HEK293 (cell line): ENCODE data around the gene C2CD2.

Experiments used
- CTCF ChIA-PET: fragments of 350-600 bp; formaldehyde crosslinking; extraction: SDS; loops from one replicate; lab custom pipeline; 2021; ENCODE audit warnings: antibody characterized with exemption; lab: Yijun Ruan, JAX
- POLR2A ChIA-PET: fragments of 300-600 bp; formaldehyde crosslinking; extraction: SDS; loops from one replicate; lab custom pipeline; 2020; ENCODE audit warnings: antibody characterized with exemption, inconsistent platforms; lab: Yijun Ruan, JAX
- H3K27ac ChIP-seq: fragments of 200-500 bp; sonication (Bioruptor generic); 2 replicates; pipeline ENCODE4 v1.5.1; 2014; ENCODE audit warnings: low read depth, low read length, control low read depth, inconsistent platforms; ENCODE audit errors: extremely low read depth
- H3K36me3 ChIP-seq, 2 experiments: fragments of 200-500 bp in 1 of 2; sonication (Bioruptor generic) in 1 of 2; 1 replicate in 1 of 2; 2 replicates in 1 of 2; pipeline ENCODE4 v1.5.1; 2014 to 2017; ENCODE audit warnings: inconsistent platforms in 2 of 2, low read length in 2 of 2; ENCODE audit not compliant: control insufficient read depth in 2 of 2, insufficient read depth in 1 of 2
- H3K4me1 ChIP-seq: fragments of 200-500 bp; sonication (Bioruptor generic); 2 replicates; pipeline ENCODE4 v1.5.1; 2014; ENCODE audit warnings: mild to moderate bottlenecking, low read length, inconsistent platforms; ENCODE audit not compliant: control insufficient read depth, insufficient read depth
- H3K4me3 ChIP-seq: 2 replicates; pipeline ENCODE4 v1.5.1; 2011; ENCODE audit warnings: low read depth, mild to moderate bottlenecking, control low read depth, low read length, moderate library complexity
- H3K9me3 ChIP-seq: fragments of 200-500 bp; sonication (Bioruptor generic); 2 replicates; pipeline ENCODE4 v1.5.1; 2014; ENCODE audit warnings: low read depth, low read length, inconsistent platforms; ENCODE audit not compliant: control insufficient read depth, insufficient read depth
- OVOL3 ChIP-seq: fragments of 450-650 bp; formaldehyde crosslinking; IDR thresholded peaks from 2 replicates; pipeline ENCODE4 v1.5.1; 2016; ENCODE audit warnings: missing biosample characterization, missing genetic modification characterization
- RBAK ChIP-seq: fragments of 450-650 bp; formaldehyde crosslinking; IDR thresholded peaks from 2 replicates; pipeline ENCODE4 v1.5.1; 2016; ENCODE audit warnings: missing biosample characterization, missing genetic modification characterization
- WT1 ChIP-seq: fragments of 450-650 bp; formaldehyde crosslinking; IDR thresholded peaks from 2 replicates; pipeline ENCODE4 v1.5.1; 2016; ENCODE audit warnings: missing biosample characterization, missing genetic modification characterization
- ZFP3 ChIP-seq: fragments of 450-650 bp; formaldehyde crosslinking; IDR thresholded peaks from 2 replicates; pipeline ENCODE4 v1.5.1; 2016; ENCODE audit warnings: low read depth, missing biosample characterization, missing genetic modification characterization
- ZNF114 ChIP-seq: fragments of 450-650 bp; formaldehyde crosslinking; IDR thresholded peaks from 2 replicates; pipeline ENCODE4 v1.5.0; 2017; ENCODE audit warnings: missing biosample characterization, missing genetic modification characterization
- ZNF133 ChIP-seq: fragments of 450-650 bp; formaldehyde crosslinking; IDR thresholded peaks from 2 replicates; pipeline ENCODE4 v1.5.1; 2016; ENCODE audit warnings: missing biosample characterization, missing genetic modification characterization
- ZNF138 ChIP-seq: fragments of 450-650 bp; formaldehyde crosslinking; IDR thresholded peaks from 2 replicates; pipeline ENCODE4 v1.5.1; 2016; ENCODE audit warnings: missing biosample characterization, missing genetic modification characterization, borderline replicate concordance
- ZNF19 ChIP-seq: fragments of 450-650 bp; formaldehyde crosslinking; IDR thresholded peaks from 2 replicates; pipeline ENCODE4; 2016; ENCODE audit warnings: missing biosample characterization, missing genetic modification characterization, low read depth
- ZNF221 ChIP-seq: fragments of 450-650 bp; formaldehyde crosslinking; IDR thresholded peaks from 2 replicates; pipeline ENCODE4 v1.5.1; 2017; ENCODE audit warnings: missing biosample characterization, missing genetic modification characterization, borderline replicate concordance
- ZNF24 ChIP-seq: fragments of 450-650 bp; formaldehyde crosslinking; IDR thresholded peaks from 2 replicates; pipeline ENCODE4 v1.5.1; 2016; ENCODE audit warnings: missing biosample characterization, missing genetic modification characterization
- ZNF248 ChIP-seq: fragments of 450-650 bp; formaldehyde crosslinking; IDR thresholded peaks from 2 replicates; pipeline ENCODE4 v1.5.1; 2017; ENCODE audit warnings: missing biosample characterization, missing genetic modification characterization
- ZNF26 ChIP-seq: fragments of 450-650 bp; formaldehyde crosslinking; IDR thresholded peaks from 2 replicates; pipeline ENCODE4 v1.5.1; 2016; ENCODE audit warnings: missing biosample characterization, missing genetic modification characterization
- ZNF423 ChIP-seq: fragments of 450-650 bp; formaldehyde crosslinking; IDR thresholded peaks from 2 replicates; pipeline ENCODE4 v1.5.1; 2016; ENCODE audit warnings: missing biosample characterization, missing genetic modification characterization
- ZNF426 ChIP-seq: fragments of 450-650 bp; formaldehyde crosslinking; IDR thresholded peaks from 2 replicates; pipeline ENCODE4 v1.5.1; 2017; ENCODE audit warnings: missing biosample characterization, missing genetic modification characterization, mild to moderate bottlenecking, inconsistent platforms, moderate library complexity
- ZNF513 ChIP-seq: fragments of 450-650 bp; IDR thresholded peaks from 2 replicates; pipeline ENCODE4 v1.5.1; 2018; ENCODE audit warnings: missing biosample characterization, missing genetic modification characterization
- ZNF555 ChIP-seq: fragments of 450-650 bp; formaldehyde crosslinking; conservative IDR thresholded peaks from 2 replicates; pipeline ENCODE4 v1.5.1; 2017; ENCODE audit warnings: missing biosample characterization, mild to moderate bottlenecking, missing genetic modification characterization, inconsistent platforms
- ZNF585B ChIP-seq: fragments of 450-650 bp; formaldehyde crosslinking; IDR thresholded peaks from 2 replicates; pipeline ENCODE4 v1.5.1; 2016; ENCODE audit warnings: missing biosample characterization, missing genetic modification characterization
- ZSCAN16 ChIP-seq: fragments of 450-650 bp; formaldehyde crosslinking; IDR thresholded peaks from 2 replicates; pipeline ENCODE4 v1.5.1; 2016; ENCODE audit warnings: missing biosample characterization, missing genetic modification characterization
- ZXDB ChIP-seq: fragments of 450-650 bp; formaldehyde crosslinking; IDR thresholded peaks from 2 replicates; pipeline ENCODE4 v1.5.1; 2016; ENCODE audit warnings: missing biosample characterization, missing genetic modification characterization
- TF ChIP-seq, protein P1 (sequence below): fragments of 450-650 bp; formaldehyde crosslinking; conservative IDR thresholded peaks from 2 replicates; pipeline ENCODE4 v1.5.1; 2016; ENCODE audit warnings: low read depth, missing biosample characterization, missing genetic modification characterization
- TF ChIP-seq, protein P2 (sequence below): fragments of 450-650 bp; formaldehyde crosslinking; IDR thresholded peaks from 2 replicates; pipeline ENCODE4 v1.5.1; 2016; ENCODE audit warnings: missing biosample characterization, missing genetic modification characterization
- TF ChIP-seq, protein P3 (sequence below): fragments of 450-650 bp; formaldehyde crosslinking; IDR thresholded peaks from 2 replicates; pipeline ENCODE4 v1.5.1; 2016; ENCODE audit warnings: missing biosample characterization, missing genetic modification characterization

The C2CD2 gene

DNA sequence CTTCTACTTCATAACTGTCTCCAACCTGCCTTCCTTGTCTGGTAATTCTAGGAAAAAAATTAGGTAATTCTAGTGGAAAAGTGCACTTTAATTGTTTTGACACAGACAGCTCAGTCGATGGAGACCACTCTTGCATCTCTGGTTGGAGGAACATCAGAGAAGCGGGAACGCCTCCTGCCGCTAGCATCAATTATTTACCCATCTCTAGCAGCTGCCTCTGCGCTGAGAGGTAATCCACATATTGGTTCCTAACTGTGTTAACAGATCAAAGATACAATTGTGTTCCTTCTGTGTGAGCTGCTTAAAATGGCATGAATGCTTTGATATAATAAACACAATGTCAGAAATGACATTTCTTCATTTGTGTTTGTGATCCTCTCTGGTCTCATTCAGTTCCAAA lies 33.3 kb downstream of the C2CD2 start:
- Histone ChIP-seq H3K4me3 (no peak overlapping the region), H3K9me3 (no peaks in the 10 kb centered on the region), H3K27ac (no peak overlapping the region), H3K4me1 (no peaks in the 10 kb centered on the region), H3K36me3 (peaks cover 0 to 5% of the 10 kb centered on the region in 2 experiments; a peak in 1 of 3 replicates)
- ChIA-PET POLR2A (no interaction called here), CTCF (interaction anchor here (0.5 to 0.6 kb wide), 2 partner anchors 114 to 225 kb away, joined by 3 read pairs; no protein-coding TSS in a partner anchor)
- TF ChIP-seq, protein P1, sequence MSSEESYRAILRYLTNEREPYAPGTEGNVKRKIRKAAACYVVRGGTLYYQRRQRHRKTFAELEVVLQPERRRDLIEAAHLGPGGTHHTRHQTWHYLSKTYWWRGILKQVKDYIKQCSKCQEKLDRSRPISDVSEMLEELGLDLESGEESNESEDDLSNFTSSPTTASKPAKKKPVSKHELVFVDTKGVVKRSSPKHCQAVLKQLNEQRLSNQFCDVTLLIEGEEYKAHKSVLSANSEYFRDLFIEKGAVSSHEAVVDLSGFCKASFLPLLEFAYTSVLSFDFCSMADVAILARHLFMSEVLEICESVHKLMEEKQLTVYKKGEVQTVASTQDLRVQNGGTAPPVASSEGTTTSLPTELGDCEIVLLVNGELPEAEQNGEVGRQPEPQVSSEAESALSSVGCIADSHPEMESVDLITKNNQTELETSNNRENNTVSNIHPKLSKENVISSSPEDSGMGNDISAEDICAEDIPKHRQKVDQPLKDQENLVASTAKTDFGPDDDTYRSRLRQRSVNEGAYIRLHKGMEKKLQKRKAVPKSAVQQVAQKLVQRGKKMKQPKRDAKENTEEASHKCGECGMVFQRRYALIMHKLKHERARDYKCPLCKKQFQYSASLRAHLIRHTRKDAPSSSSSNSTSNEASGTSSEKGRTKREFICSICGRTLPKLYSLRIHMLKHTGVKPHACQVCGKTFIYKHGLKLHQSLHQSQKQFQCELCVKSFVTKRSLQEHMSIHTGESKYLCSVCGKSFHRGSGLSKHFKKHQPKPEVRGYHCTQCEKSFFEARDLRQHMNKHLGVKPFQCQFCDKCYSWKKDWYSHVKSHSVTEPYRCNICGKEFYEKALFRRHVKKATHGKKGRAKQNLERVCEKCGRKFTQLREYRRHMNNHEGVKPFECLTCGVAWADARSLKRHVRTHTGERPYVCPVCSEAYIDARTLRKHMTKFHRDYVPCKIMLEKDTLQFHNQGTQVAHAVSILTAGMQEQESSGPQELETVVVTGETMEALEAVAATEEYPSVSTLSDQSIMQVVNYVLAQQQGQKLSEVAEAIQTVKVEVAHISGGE (tag by site-specific recombination), result no peak
- TF ChIP-seq, protein P2, sequence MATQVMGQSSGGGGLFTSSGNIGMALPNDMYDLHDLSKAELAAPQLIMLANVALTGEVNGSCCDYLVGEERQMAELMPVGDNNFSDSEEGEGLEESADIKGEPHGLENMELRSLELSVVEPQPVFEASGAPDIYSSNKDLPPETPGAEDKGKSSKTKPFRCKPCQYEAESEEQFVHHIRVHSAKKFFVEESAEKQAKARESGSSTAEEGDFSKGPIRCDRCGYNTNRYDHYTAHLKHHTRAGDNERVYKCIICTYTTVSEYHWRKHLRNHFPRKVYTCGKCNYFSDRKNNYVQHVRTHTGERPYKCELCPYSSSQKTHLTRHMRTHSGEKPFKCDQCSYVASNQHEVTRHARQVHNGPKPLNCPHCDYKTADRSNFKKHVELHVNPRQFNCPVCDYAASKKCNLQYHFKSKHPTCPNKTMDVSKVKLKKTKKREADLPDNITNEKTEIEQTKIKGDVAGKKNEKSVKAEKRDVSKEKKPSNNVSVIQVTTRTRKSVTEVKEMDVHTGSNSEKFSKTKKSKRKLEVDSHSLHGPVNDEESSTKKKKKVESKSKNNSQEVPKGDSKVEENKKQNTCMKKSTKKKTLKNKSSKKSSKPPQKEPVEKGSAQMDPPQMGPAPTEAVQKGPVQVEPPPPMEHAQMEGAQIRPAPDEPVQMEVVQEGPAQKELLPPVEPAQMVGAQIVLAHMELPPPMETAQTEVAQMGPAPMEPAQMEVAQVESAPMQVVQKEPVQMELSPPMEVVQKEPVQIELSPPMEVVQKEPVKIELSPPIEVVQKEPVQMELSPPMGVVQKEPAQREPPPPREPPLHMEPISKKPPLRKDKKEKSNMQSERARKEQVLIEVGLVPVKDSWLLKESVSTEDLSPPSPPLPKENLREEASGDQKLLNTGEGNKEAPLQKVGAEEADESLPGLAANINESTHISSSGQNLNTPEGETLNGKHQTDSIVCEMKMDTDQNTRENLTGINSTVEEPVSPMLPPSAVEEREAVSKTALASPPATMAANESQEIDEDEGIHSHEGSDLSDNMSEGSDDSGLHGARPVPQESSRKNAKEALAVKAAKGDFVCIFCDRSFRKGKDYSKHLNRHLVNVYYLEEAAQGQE (tag by site-specific recombination), result no peak
- no peak for TF ChIP-seq ZNF513 (tag by site-specific recombination)
- TF ChIP-seq RBAK (tag by site-specific recombination), result no peak
- no peak for TF ChIP-seq ZXDB (tag by site-specific recombination)
- TF ChIP-seq ZFP3 (tag by site-specific recombination), result no peak
- TF ChIP-seq ZNF248 (tag by site-specific recombination), result no peak
- no peak for TF ChIP-seq ZNF138

GRCh38 chr21:41919666-41920398 lies 34.0 kb downstream of the C2CD2 start:
- POLR2A ChIA-PET, result no interaction called here
- peaks cover 0 to 5% of the 10 kb centered on the region in 2 experiments; a peak in 1 of 3 replicates for H3K36me3 ChIP-seq
- CTCF ChIA-PET, result interaction anchor here (0.6 kb wide), 1 partner anchor 226 kb away, joined by 3 read pairs; no protein-coding TSS in a partner anchor
- no peak overlapping the region for H3K4me3 ChIP-seq
- H3K27ac ChIP-seq, result no peak overlapping the region
- H3K9me3 ChIP-seq, result no peaks in the 10 kb centered on the region
- no peaks in the 10 kb centered on the region for H3K4me1 ChIP-seq
- TF ChIP-seq ZNF426 (no peak), ZNF555 (tag by site-specific recombination) (no peak), ZNF24 (no peak), ZNF133 (tag by site-specific recombination) (no peak), ZSCAN16 (no peak), ZNF221 (tag by site-specific recombination) (no peak), ZNF585B (no peak), ZNF423 (tag by site-specific recombination) (no peak), ZNF26 (no peak), ZNF19 (tag by site-specific recombination) (no peak), OVOL3 (tag by site-specific recombination) (no peak), WT1 (no peak), ZNF114 (tag by site-specific recombination) (no peak)
- TF ChIP-seq, protein P3, sequence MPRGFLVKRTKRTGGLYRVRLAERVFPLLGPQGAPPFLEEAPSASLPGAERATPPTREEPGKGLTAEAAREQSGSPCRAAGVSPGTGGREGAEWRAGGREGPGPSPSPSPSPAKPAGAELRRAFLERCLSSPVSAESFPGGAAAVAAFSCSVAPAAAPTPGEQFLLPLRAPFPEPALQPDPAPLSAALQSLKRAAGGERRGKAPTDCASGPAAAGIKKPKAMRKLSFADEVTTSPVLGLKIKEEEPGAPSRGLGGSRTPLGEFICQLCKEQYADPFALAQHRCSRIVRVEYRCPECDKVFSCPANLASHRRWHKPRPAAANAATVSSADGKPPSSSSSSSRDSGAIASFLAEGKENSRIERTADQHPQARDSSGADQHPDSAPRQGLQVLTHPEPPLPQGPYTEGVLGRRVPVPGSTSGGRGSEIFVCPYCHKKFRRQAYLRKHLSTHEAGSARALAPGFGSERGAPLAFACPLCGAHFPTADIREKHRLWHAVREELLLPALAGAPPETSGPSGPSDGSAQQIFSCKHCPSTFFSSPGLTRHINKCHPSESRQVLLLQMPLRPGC (tag by site-specific recombination), result no peak
